Middle frontal gyrus (tissue), 1 donor: ENCODE measurements around the gene GFPT1.
"Not testable (repeated sequence)": the region's sequence is repeated elsewhere in the genome, so short reads cannot be mapped to it uniquely, and the experiment has no call there.

Experiments
- DNase-seq: peaks from one replicate; pipeline ENCODE4 v3.0.0-alpha.2; 2015; ENCODE audit warnings: low spot score; ENCODE audit errors: extremely low spot score

The GFPT1 gene

DNA sequence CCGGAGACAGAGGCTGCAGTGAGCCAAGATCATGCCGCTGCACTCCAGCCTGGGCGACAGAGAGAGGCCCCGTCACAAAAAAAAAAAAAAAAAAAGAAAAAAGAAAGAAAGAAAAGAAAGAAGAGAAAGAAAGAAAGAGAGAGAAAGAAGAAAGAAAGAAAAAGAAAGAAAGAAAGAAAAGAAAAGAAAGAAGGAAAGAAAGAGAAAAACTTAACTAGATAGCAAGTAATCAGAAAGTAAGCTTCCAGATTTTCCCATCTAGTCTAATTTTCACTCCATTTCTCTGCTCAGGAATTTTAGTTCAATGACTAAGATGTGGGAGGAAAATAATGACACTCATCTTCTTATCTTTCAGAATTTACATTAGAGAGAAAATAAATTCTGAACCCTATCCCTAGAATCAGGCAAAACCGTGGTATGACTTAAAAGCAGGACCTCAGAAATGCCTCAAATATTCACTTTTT is 2.4 kb downstream of the GFPT1 start:
- no peak for DNase-seq

DNA sequence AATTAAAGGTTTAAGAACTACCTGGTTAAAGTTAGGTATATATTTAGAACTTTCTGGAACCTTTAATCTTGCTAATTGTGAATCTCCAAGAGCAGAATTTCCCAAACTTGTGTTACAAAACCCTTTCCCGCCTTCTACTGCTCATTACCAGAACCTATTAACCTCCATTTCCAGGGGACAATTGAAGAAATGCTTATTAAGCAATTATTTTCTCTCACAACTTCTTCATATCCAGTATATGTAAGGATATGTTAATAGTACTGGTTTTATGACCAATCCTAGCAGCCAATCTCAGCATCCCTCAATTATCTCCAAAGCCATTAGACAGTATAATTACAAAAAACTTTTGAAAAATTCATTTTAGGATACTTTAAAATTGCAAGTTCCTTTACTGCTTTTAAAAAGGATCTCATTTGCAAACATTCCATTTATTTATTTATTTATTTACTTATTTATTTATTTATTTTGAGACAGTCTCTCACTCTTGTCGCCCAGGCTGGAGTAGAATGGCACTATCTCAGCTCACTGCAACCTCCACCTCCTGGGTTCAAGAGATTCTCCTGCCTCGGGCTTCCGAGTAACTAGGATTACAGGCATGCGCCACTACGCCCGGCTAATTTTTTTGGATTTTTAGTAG is 3.7 kb downstream of the GFPT1 start:
- DNase-seq = no peak

DNA sequence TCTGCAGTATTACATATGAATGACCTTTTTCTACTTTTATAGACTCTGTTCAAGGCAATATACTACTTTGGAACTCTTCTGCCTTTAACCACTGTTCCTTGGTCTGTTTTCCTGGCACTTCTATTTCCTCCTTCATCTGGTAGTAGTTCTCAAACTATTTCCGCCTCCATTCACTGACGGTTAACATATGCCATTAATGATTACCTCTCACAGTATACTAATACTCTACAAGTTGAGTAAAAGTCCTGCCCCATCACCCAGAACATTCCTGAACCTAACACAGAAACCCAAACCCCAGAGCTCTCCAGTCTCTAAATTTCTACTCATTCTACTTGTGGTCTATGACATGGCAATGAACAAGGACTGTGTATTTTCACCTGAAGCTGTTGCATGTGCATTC is 4.5 kb downstream of the GFPT1 start:
- no peak for DNase-seq

DNA sequence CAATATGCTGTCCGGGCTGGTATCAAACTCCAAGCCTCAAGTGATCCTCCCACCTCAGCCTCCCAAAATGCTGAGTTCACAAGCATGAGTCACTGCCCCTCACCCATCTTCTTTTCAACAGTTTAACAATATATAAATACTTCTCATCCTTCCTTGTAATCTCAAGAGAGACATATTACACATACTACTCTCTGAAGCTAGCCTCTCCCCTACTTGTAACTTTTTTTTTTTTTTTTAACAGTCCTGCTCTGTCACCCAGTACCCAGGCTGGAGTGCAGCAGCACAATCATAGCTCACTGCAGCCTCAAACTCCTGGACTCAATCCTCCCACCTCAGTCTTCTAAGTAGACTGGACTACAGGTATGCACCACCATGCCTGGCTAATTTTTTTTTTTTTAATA is 5.7 kb downstream of the GFPT1 start:
- no peak for DNase-seq

DNA sequence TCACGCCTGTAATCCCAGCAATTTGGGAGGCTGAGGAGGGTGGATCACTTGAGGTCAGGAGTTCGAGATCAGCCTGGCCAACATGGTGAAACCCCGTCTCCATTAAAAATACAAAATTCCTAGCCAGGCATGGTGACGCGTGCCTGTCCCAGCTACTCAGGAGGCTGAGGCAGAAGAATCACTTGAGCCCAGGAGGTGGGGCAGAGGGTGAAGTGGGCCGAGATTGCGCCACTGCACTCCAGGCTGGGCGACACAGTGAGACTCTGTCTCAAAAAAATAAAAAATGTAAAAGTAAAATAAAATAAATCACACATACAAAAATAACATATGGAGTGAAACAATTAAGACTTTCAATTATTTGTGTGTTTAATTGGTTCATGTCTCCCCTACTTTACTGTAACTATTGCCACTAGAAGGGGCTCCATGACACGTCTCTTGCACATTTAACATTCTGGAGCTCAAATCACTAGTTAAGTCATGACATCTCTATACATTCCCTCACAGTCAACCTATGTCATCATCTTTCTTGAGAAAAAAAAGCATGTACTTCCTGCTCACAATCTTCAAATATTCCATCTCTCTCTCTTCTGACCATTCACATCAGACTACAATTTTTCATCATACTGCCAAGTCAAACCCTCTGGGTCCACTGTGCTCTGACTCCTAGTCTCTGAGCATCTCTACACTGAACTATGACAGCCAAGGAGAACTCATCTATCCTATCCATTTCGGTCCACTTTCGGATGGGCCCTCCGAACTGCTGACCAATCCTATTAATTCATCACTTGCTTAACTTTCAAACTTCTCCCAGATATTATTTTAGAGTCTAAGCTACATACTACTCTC is 6.7 kb downstream of the GFPT1 start:
- no peak for DNase-seq

DNA sequence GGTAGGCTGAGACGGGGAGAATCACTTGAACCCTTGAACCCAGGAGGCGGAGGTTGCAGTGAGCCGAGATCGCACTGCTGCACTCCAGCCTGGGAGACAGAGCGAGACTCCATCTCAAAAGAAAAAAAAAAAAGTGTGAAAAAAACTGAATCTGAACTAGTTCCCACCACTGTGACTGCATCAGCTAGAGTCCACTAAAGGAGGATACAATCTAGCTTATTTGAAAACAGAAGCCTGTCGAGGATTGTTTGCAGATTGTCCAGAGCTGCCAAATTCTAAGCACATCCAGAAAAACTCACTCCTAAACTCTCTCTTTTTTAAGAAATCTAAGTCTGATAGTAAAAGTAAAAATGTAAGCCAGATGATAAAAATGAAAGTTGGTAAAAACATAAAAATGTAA is 10.6 kb downstream of the GFPT1 start:
- DNase-seq = no peak

DNA sequence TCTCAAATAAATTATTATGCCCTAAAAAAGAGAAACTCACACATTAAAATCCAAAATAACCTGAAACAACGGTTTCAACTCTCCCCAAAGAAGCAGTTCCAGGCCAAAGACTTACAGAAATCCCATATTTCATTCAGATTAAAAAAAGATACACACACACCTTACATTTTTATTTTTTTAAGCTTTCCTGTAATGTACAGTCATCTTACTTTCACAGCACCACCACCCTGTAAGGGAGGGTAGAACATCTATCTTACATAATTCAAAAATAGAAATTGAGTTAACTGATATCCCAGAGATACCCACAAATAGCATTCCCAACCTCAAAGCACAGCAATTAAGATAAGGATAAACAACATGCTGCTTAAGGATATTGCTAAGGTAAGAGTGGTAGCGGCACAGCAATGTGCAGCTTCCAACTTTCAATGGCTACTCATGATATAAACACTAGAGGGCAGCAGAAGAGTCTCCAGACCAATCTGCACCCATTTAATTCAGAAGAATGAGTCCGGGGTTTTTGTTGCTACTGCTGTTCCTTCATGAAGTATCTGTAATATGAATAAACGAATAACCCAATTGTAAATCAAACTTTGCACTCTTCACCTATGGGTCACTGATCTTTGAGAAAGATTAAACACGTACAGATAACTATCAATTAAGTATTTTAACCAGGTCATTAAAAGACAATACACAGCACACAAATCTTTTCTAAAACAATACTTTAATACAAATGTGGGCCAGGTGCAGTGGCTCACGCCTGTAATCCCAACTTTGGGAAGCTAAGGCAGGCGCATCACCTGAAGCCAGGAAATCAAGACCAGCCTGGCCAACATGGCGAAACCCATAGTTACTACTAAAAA is 11.3 kb downstream of the GFPT1 start:
- DNase-seq = no peak

DNA sequence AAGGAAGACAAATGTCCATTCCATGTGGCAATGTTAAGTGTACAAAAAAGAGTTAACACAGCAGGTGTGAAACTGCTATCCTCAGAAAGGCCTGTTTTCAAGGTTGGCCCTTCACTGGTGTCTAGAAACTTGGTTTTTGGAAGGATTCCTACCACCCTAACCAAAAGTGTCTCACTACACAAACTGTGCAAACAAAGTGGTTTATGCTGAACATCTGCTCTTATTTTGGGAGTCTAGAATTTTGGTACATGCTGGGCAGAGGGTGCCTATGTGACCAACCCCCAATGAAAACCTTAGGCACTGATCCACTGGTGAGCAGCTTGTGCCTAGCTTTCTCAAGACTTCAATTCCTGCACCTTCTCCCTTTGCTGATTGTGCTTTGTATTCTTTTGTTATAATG is 14.3 kb downstream of the GFPT1 start:
- DNase-seq = no peak

DNA sequence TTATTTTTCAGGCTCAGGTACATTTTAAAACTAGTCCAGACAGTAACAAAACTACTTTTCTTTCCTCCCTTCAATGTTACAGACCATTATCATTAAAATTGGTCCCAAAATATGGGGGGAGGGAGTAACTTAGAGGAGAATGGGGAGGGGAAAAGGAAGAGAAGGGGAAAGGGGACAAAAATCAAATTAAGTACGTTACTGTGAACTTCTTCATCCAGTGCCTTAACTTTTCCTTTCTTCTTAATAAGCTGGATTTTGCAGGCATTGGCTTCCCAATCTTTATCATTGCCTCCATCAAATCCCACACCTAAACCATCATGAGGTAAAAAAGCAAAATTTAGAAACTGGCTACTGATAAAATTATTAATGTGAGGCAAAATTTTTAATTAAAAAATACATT is 17.2 kb downstream of the GFPT1 start:
- DNase-seq = no peak

DNA sequence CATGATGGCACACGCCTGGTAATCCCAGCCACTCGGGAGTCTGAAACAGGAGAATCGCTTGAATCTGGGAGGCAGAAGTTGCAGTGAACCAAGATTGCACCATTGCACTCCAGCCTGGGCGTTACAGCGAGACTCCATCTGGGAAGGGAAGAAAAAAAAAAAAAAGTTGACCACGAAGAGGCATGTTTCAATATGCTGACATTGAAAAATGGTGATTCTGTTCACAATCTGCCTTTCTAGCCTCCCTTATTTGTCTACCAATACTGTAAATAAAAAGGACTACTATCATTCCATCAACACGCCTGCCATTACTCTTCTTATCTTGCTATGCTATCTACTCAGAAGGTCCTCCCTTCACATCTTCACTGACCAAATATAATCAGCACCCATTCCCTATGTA is 18.4 kb downstream of the GFPT1 start:
- no peak for DNase-seq

DNA sequence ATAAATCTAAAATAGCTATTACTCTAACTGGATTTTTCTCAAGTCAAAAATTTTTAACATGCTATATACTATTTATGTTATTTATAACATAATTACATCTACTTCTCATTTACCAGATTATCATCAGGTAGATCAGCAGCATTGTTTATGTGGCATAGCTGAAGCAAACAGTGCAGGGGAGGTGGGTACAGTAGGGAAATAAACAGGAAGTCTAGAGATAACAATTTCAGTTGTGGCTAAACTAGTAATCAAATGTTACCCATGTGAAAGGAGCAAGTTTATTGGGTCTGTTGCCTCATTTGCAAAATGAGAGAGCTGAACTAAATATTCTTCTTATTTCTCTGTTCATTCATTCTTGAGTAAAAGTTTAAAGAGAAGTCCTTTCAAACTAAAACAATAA is 27.7 kb downstream of the GFPT1 start:
- no peak for DNase-seq

DNA sequence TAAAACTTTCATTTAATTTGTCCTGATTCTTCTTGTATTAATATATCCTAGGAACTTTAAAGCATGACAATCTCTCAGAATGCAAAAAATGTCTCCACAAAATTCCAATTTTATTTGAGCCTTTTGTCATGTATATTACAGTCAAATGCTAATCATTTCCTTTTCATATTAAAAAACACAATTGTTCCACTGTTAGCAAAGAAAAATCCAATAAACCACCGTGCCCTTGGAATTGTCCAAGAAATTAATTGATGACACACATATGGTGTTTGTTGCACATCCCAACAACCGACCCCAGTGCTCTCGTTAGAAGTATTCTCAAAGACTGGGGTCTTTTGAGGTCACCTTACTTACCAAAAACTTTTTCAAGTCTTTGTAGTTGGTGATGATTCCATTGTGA is 28.1 kb downstream of the GFPT1 start:
- no peak for DNase-seq

DNA sequence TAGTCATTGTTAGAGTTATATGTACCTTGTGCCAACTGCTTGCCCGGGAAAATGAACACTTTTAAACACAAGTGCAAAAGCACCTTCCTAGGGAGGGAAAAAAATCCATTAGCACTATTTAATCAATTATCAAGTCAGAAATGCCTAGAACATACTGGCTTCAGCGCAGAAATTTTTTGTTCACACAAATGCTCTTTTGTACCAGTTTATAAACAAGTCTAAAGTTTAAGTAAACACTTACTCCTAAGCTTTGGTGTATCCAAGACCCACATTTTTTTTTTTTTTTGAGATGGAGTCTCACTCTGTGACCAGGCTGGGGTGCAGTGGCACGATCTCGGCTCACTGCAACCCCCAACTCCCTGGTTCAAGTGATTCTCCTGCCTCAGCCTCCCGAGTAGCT is 30.6 kb downstream of the GFPT1 start:
- no peak for DNase-seq

DNA sequence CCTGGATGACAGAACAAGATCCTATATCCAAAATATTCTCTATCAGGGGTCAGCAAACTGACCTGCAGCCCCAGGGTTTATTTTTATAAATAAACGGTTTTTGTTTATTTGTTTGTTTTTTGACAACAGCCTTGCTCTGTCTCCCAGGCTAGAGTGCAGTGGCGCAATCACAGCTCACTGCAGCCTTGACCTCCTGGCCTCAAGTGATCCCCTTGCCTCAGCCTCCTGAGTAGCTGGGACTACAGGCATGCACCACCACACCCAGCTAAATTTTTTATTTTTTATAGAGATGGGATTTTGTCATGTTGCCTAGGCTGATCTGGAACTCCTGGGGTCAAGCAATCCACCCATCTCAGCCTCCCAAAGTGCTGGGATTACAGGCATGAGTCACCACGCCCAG is 32.1 kb downstream of the GFPT1 start:
- DNase-seq = not testable (repeated sequence)

DNA sequence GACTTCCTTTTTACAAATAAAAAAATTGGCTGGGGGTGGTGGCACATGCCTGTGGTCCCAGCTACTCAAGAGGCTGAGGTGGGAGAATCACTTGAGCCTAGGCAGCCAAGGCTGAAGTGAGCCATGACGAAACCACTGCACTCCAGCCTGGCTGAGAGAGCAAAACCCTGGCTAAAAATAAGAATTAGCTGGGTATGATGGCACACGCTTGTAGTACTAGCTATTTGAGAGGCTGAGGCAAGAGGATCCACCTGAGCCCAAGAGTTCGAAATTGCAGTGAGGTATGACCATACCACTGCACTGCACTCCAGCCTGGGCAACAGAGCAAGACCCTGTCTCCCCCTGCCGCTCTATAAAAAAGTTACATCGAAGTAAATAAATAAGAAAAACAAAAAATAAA is 33.7 kb downstream of the GFPT1 start:
- DNase-seq = no peak

DNA sequence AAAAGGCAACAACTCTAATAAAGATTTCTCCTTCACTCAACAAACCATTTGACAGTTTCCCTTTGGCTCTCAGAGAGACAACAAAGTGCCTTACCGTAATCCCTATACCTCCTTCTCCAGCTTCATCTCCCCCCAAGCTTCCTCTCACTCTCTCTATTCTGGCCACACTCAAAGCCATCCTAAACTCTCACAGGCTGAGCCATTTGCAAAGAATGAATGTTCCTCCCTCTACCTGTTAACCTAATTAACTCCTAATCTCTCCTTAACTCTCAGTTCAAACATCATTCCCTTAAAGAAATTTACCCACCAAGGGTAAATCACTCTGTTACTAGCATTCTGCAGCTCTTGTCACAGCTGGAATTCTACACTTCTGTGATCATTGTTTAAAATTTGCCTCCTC is 38.2 kb downstream of the GFPT1 start:
- no peak for DNase-seq

DNA sequence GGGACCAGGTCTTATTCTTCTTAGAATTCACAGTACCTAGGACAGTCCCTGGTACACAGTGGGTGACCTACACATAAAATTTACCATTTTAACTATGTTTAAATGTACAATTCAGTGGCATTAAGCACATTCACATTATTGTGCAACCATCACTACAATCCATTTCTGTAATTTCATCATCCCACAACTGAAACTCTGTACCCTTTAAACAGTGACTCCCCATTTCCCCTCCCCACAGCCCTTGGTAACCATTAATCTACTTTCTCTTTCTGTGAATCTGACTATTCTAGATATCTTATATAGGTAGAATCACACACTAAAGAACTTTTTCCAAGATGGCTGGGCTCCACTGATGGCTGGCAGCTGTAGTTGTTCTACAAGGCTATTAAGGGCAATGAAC is 41.6 kb downstream of the GFPT1 start:
- DNase-seq = no peak

DNA sequence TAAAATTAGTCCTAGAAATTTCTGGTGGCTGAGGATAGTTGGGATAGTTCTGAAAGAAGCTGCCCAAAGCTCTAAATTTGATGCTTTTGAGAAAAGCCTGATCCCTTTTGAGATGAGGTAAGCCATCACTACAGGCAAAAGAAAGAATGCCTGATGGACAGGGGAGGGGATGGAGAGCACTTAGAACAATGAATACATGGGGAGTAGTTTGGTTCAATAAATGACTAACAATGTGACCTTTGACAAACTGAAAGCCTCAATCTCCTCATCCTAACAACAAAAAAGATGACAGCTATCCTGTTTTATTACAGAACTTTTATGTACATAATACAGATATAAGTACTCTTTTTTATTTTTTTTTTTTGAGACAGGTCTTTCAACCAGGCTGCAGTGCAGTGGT is 42.7 kb downstream of the GFPT1 start:
- no peak for DNase-seq

DNA sequence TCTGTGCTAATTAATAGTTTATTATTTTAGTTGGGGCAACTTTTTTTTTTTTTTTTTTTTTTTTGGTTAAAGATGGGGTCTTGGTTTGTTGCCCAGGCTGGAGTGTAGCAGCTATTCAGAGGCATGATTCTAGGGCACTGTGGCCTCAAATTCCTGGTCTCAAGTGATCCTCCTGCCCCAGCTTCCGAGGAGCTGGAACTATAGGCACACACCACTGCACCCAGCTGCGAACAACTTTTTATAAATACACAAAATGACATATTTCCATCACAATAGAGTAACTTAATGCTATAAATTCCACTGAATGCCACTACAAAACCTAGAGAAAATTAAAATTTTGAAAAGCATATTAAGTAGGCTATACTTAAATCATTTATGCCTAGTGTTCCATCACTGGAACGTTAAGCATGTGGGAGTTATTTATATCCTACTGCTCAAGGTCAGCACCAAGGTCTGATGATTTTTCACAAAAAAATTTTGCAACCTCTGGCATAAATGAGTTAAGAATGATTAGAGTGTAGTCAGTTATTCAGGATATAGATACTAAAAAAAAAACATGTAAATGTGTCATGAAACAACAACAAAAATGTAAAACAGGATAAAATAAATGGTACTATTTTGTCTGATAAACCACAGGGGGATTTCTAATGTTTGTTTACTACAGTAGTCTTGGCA is 46.8 kb downstream of the GFPT1 start:
- DNase-seq = no peak

DNA sequence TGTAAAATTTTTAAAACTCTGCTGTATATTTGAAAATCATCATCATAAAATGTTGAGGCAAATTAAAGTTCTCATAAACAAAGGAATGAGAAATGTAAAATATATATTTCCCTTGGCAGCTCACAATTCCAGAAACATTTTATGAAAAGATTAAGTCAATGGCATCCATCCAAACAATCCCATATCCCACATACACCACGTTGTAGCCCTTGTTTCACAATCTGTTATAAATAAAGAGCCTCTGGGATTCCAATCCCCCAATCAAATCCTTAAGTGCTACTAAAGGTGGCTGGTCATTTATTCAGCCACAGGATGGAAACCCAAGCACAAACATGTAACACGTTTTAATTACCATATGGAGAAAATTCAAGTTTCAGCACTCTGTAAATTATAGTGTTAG is 51.7 kb downstream of the GFPT1 start:
- DNase-seq = no peak

DNA sequence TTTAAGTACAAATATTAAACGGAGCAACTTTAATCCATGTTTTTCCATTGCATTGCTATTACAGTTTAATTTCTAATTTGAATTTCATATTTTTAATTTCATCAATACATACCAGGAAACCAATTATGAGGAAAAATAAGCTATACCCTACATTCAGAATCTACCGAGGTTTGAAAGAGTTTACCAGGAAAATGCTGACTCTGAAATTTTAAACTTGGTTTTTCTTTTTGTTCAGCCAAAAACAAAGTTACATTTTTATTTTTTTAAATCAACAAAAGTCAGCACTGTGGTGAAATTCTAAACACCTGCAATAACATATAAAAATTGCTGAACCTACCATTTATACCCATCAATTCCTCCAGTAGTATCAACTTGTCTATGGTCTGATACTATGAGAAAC is 53.7 kb downstream of the GFPT1 start:
- DNase-seq = no peak

DNA sequence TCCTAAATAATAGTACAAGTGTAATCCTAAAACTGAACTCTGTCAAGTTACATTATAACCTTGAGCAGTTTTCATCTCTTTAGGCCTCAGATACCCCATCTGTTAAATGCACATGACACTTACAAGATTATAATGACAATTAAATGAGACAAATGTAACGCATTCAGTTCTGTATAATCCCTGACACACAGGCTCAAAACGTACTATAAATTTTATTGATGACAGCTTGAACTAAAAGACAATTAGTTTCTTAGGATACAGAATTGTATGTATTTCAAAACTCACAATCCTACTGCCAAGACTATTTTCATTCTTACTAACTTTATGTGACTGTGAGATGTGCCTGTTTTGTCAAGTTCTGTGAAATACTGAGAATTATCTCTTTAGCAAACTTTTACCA is 56.2 kb downstream of the GFPT1 start:
- no peak for DNase-seq
